Common myeloid progenitor, CD34-positive (primary cell): ENCODE measurements around the gene PLK5.
"Not testable (repeated sequence)": the region's sequence is repeated elsewhere in the genome, so short reads cannot be mapped to it uniquely, and the experiment has no call there.

Experiments
- CTCF ChIA-PET: fragments of 350-600 bp; sonication (Branson Sonifier 250); formaldehyde crosslinking; loops from one replicate; lab custom pipeline; 2021; ENCODE audit warnings: antibody characterized with exemption; lab: Charles Lee
- POLR2A ChIA-PET: fragments of 350-600 bp; sonication (Branson Sonifier 250); formaldehyde crosslinking; loops from one replicate; lab custom pipeline; 2021; ENCODE audit warnings: antibody characterized with exemption; lab: Charles Lee
- DNase-seq, 3 donors: peaks; one replicate each; pipeline versions ENCODE4 v3.0.0 to v3.0.0-alpha.2; 2013
- H3K27ac ChIP-seq, 2 experiments: 1 replicate in 1 of 2; 2 replicates in 1 of 2; pipeline ENCODE4 v1.7.0; 2013; ENCODE audit warnings: inconsistent platforms in 2 of 2, low read length in 2 of 2, mild to moderate bottlenecking in 2 of 2, low read depth in 1 of 2, moderate library complexity in 1 of 2; ENCODE audit not compliant: severe bottlenecking in 2 of 2, insufficient read depth in 1 of 2, poor library complexity in 1 of 2
- H3K27me3 ChIP-seq, 5 experiments: replicated peaks in 2 of 5; 1 replicate in 3 of 5; 2 replicates in 2 of 5; pipeline versions ENCODE4 v1.6.1 to v1.7.0; 2013; ENCODE audit warnings: low read length in 4 of 5, mild to moderate bottlenecking in 2 of 5, moderate library complexity in 2 of 5, inconsistent platforms in 1 of 5; ENCODE audit not compliant: insufficient read depth in 5 of 5, control insufficient read depth in 4 of 5
- H3K36me3 ChIP-seq, 4 experiments: 1 replicate in 2 of 4; 2 replicates in 2 of 4; pipeline versions ENCODE4 v1.6.1 to v1.7.0; 2013; ENCODE audit warnings: low read length in 3 of 4, control low read depth in 1 of 4, mild to moderate bottlenecking in 1 of 4; ENCODE audit not compliant: control insufficient read depth in 4 of 4, insufficient read depth in 4 of 4
- H3K4me1 ChIP-seq, 4 experiments: 1 replicate in 3 of 4; 2 replicates in 1 of 4; pipeline versions ENCODE4 v1.6.1 to v1.7.1; 2013; ENCODE audit warnings: low read length in 3 of 4, mild to moderate bottlenecking in 3 of 4, control low read depth in 1 of 4, inconsistent platforms in 1 of 4, moderate library complexity in 1 of 4; ENCODE audit not compliant: control insufficient read depth in 4 of 4, insufficient read depth in 4 of 4; ENCODE audit errors: control extremely low read depth in 1 of 4
- H3K4me3 ChIP-seq, 7 experiments: 1 replicate in 4 of 7; 2 replicates in 3 of 7; pipeline versions ENCODE4 v1.5.1 to v1.7.0; 2013; ENCODE audit warnings: mild to moderate bottlenecking in 7 of 7, low read length in 6 of 7, moderate library complexity in 6 of 7, inconsistent platforms in 2 of 7, low read depth in 2 of 7, control low read depth in 1 of 7; ENCODE audit not compliant: insufficient read depth in 4 of 7, control insufficient read depth in 1 of 7; ENCODE audit errors: extremely low read depth in 1 of 7
- H3K9me3 ChIP-seq, 5 experiments: 1 replicate in 4 of 5; 2 replicates in 1 of 5; pipeline versions ENCODE4 v1.6.1 to v1.7.1; 2013; ENCODE audit warnings: low read length in 4 of 5, mild to moderate bottlenecking in 2 of 5, inconsistent platforms in 1 of 5, low read depth in 1 of 5, moderate library complexity in 1 of 5; ENCODE audit not compliant: control insufficient read depth in 4 of 5, insufficient read depth in 2 of 5; ENCODE audit errors: control extremely low read depth in 1 of 5
- WGBS: methylation state at CpG from one replicate; pipeline ENCODE4 v1.1.5; 2013; ENCODE audit not compliant: insufficient coverage; 5-methylcytosine and 5-hydroxymethylcytosine counted together

The PLK5 gene

GRCh38 chr19:1514986-1515721 lies 8.7 kb upstream of the PLK5 start:
- ChIA-PET POLR2A (no interaction called here), CTCF (interaction anchor here (0.7 to 1.4 kb wide), 2 partner anchors 20 to 101 kb away, joined by 3 read pairs; no protein-coding TSS in a partner anchor)
- H3K4me3 ChIP-seq: no peak overlapping the region
- 92% methylated on average over 2 of the region's 14 CpGs for WGBS
- H3K4me1 ChIP-seq: peaks cover 0 to 8% (median 5%) of the 10 kb centered on the region in 4 experiments
- no peak for DNase-seq
- H3K9me3 ChIP-seq: peaks cover 0 to 9% (median 3%) of the 10 kb centered on the region in 5 experiments
- no peaks in the 10 kb centered on the region for H3K36me3 ChIP-seq
- H3K27me3 ChIP-seq: peaks cover 0 to 78% (median 20%) of the 10 kb centered on the region in 5 experiments
- H3K27ac ChIP-seq: no peak overlapping the region

DNA sequence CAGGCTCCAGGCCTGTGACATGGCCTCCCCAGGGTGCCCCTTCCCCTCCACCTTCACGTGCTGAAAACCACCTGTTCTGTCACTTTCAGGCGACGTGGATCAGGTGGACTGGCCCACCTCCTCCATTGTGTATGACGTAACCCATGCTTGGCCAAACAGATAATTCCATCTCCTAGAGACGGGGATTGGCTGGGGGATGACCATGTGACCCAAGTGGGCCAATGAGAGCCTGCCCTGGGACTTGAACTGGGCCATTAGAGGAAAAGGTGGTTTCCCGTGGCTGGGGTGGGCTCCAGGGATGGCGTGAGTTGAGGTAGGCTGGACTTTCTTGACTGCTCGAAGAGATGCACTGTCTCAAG lies 7.5 kb upstream of the PLK5 start:
- peaks cover 0 to 7% (median 5%) of the 10 kb centered on the region in 4 experiments for H3K4me1 ChIP-seq
- no peak overlapping the region for H3K4me3 ChIP-seq
- H3K27me3 ChIP-seq: peaks cover 0 to 72% (median 21%) of the 10 kb centered on the region in 5 experiments
- H3K36me3 ChIP-seq: no peaks in the 10 kb centered on the region
- peaks cover 0 to 9% (median 3%) of the 10 kb centered on the region in 5 experiments for H3K9me3 ChIP-seq
- 68% methylated on average over 7 of the region's 8 CpGs for WGBS
- no peak overlapping the region for H3K27ac ChIP-seq
- ChIA-PET CTCF (no interaction called here), POLR2A (no interaction called here)
- DNase-seq: no peak

- H3K36me3 ChIP-seq: no peaks in the 10 kb centered on the region
- ChIA-PET POLR2A (no interaction called here), CTCF (no interaction called here)
- no peak overlapping the region for H3K4me3 ChIP-seq
- H3K27me3 ChIP-seq: peaks cover 0 to 71% (median 29%) of the 10 kb centered on the region in 5 experiments
- DNase-seq: no peak
- H3K27ac ChIP-seq: no peak overlapping the region
- H3K4me1 ChIP-seq: no peaks in the 10 kb centered on the region
- WGBS: 91% methylated on average over 4 of the region's 4 CpGs
- peaks cover 0 to 4% (median 3%) of the 10 kb centered on the region in 5 experiments for H3K9me3 ChIP-seq
Measured at GRCh38 chr19:1518471-1518870, 5.4 kb upstream of the PLK5 start.

- H3K27ac ChIP-seq, H3K4me1 ChIP-seq, DNase-seq, H3K36me3 ChIP-seq, CTCF ChIA-PET, POLR2A ChIA-PET, H3K9me3 ChIP-seq, H3K4me3 ChIP-seq: not testable (repeated sequence)
- WGBS: 87% methylated on average over 8 of the region's 8 CpGs
- peaks cover 4 to 71% (median 28%) of the 10 kb centered on the region in 5 experiments for H3K27me3 ChIP-seq
Measured at GRCh38 chr19:1519802-1520201, 4.1 kb upstream of the PLK5 start.

- Histone ChIP-seq H3K36me3 (no peaks in the 10 kb centered on the region), H3K4me3 (no peak overlapping the region), H3K27me3 (peaks cover 4 to 71% (median 28%) of the 10 kb centered on the region in 5 experiments), H3K27ac (no peak overlapping the region), H3K4me1 (peaks cover 0 to 4% (median 0%) of the 10 kb centered on the region in 4 experiments), H3K9me3 (peaks cover 0 to 4% (median 3%) of the 10 kb centered on the region in 5 experiments)
- ChIA-PET CTCF (no interaction called here), POLR2A (no interaction called here)
- WGBS: 80% methylated on average over 16 of the region's 17 CpGs
- no peak for DNase-seq
Measured at GRCh38 chr19:1520203-1520780, 3.6 kb upstream of the PLK5 start.

GRCh38 chr19:1521636-1522035 lies 2.2 kb upstream of the PLK5 start:
- POLR2A ChIA-PET: no interaction called here
- DNase-seq: no peak
- H3K36me3 ChIP-seq: no peaks in the 10 kb centered on the region
- no peak overlapping the region for H3K4me3 ChIP-seq
- CTCF ChIA-PET: interaction anchor here (0.7 to 1.2 kb wide), 3 partner anchors 25 to 249 kb away, joined by 3 to 4 read pairs (median 3); no protein-coding TSS in a partner anchor
- H3K27ac ChIP-seq: no peak overlapping the region
- H3K27me3 ChIP-seq: peaks cover 4 to 72% (median 26%) of the 10 kb centered on the region in 5 experiments
- H3K4me1 ChIP-seq: peaks cover 0 to 4% (median 0%) of the 10 kb centered on the region in 4 experiments
- no peaks in the 10 kb centered on the region for H3K9me3 ChIP-seq
- 85% methylated on average over 13 of the region's 14 CpGs for WGBS

DNA sequence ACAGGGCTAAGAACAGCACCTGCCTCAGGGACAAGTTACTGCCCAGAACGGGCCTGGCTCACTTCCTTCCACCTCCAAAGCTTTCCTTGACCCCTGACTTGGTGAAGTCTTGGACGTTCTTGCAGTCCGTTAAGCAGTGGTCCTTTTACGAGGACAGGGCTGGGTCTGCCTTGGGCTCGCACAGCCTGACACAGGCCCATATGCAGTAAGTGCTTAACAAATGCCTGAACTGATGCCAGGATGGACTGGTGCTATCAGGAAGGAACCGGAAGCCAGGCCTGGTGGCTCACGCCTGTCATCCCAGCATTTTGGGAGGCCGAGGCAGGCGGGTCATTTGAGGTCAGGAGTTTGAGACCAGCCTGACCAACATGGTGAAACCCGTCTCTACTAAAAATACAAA lies 1.8 kb upstream of the PLK5 start:
- POLR2A ChIA-PET: no interaction called here
- H3K4me3 ChIP-seq: no peak overlapping the region
- DNase-seq: no peak
- 83% methylated on average over 7 of the region's 10 CpGs for WGBS
- no peaks in the 10 kb centered on the region for H3K36me3 ChIP-seq
- no peaks in the 10 kb centered on the region for H3K9me3 ChIP-seq
- H3K27me3 ChIP-seq: peaks cover 4 to 75% (median 26%) of the 10 kb centered on the region in 5 experiments
- CTCF ChIA-PET: interaction anchor here (0.7 to 1.2 kb wide), 2 partner anchors 51 to 249 kb away, joined by 3 to 4 read pairs; no protein-coding TSS in a partner anchor
- H3K4me1 ChIP-seq: peaks cover 0 to 4% (median 0%) of the 10 kb centered on the region in 4 experiments
- no peak overlapping the region for H3K27ac ChIP-seq
